ENCODE results near the gene TUBGCP2. TPM values are rescaled to one million over a fixed set of nuclear protein-coding genes. Genes with fewer than 3 reads are reported as not detected.

TUBGCP2 gene
- total and polyA plus RNA-seq, 9 of the 15 experiments (the other 6 are each of a cell fraction or from before 2014, with no cell fraction given): 4.3 to 56.6 (median 28.4) TPM

GRCh38 chr10:133336577-133337369 is 28.1 kb upstream of the TUBGCP2 start, which contains the start of gene CALY (continued):
- no peak for TF ChIP-seq STAG1 (CRISPR knock-in tag; IDR thresholded peaks at IDR 0.05; ENCODE audit: borderline replicate concordance)
- no peak for TF ChIP-seq E2F3 (CRISPR knock-in tag; IDR thresholded peaks at IDR 0.05)
- TF ChIP-seq IRF9 (tag; IDR thresholded peaks at IDR 0.05): no peak
- TF ChIP-seq TCF7L2 (IDR thresholded peaks at IDR 0.05; ENCODE audit: low read depth, low read length): no peak
- TF ChIP-seq HNRNPLL (IDR thresholded peaks at IDR 0.05; ENCODE audit: low read depth, low read length, poor library complexity, severe bottlenecking): no peak
- TF ChIP-seq BCLAF1 (IDR thresholded peaks at IDR 0.05; ENCODE audit: borderline replicate concordance in 1 of 2, control insufficient read depth in 1 of 2, low read depth in 2 of 2, low read length in 1 of 2): no peak
- TF ChIP-seq TRIM24 (IDR thresholded peaks at IDR 0.05): no peak
- no peak for TF ChIP-seq LEF1 (IDR thresholded peaks at IDR 0.05)
- 0 out of 2 replicates have a peak, but pooled peaks have one; percentile 34 for TF ChIP-seq ZSCAN29 (IDR thresholded peaks at IDR 0.05)
- no peak for TF ChIP-seq OTX1 (CRISPR knock-in tag; IDR thresholded peaks at IDR 0.05)
- no peak for TF ChIP-seq CCAR2 (IDR thresholded peaks at IDR 0.05; ENCODE audit: low read depth, low read length)
- no peak for TF ChIP-seq PRMT5 (CRISPR knock-in tag; IDR thresholded peaks at IDR 0.05)
- no peak for TF ChIP-seq ARID4B (CRISPR knock-in tag; IDR thresholded peaks at IDR 0.05)
- 0 out of 2 replicates have a peak, but pooled peaks have one; percentile 10 for TF ChIP-seq EGR1 (conservative IDR thresholded peaks at IDR 0.05)
- TF ChIP-seq RFX1 (IDR thresholded peaks at IDR 0.05): peak; percentile 85
